Memory B cell (primary cell): ENCODE measurements around the gene DNAJB1.
A peak's percentile ranks its signal among the peaks of the same experiment; 100 is the strongest.
"Not testable (repeated sequence)": the region's sequence is repeated elsewhere in the genome, so short reads cannot be mapped to it uniquely, and the experiment has no call there.

Experiments used
- ATAC-seq: fragments of 150-1000 bp; cut with Tn5 transposase; 2 replicates; pipeline ENCODE4 v1.10.0; 2021; ENCODE audit warnings: low read depth, mild to moderate bottlenecking, moderate library complexity
- DNase-seq, 2 donors: peaks; one replicate each; pipeline ENCODE4 v3.0.0; 2022; ENCODE audit warnings: low spot score in 2 of 2
- H3K27ac Mint-ChIP-seq: one replicate; pipeline ENCODE4 v1.8.0; 2022; ENCODE audit warnings: mild to moderate bottlenecking, moderate library complexity, mixed read lengths
- H3K27me3 Mint-ChIP-seq: one replicate; pipeline ENCODE4 v1.8.0; 2022; ENCODE audit warnings: mixed read lengths
- H3K36me3 Mint-ChIP-seq: one replicate; pipeline ENCODE4 v1.8.0; 2022; ENCODE audit warnings: mild to moderate bottlenecking, mixed read lengths
- H3K4me1 Mint-ChIP-seq: one replicate; pipeline ENCODE4 v1.8.0; 2022; ENCODE audit warnings: mixed read lengths
- H3K4me3 Mint-ChIP-seq: one replicate; pipeline ENCODE4 v1.8.0; 2022; ENCODE audit warnings: mild to moderate bottlenecking, moderate library complexity, mixed read lengths
- H3K9me3 Mint-ChIP-seq: one replicate; pipeline ENCODE4 v1.8.0; 2022; ENCODE audit warnings: mixed read lengths

DNAJB1 gene

DNA sequence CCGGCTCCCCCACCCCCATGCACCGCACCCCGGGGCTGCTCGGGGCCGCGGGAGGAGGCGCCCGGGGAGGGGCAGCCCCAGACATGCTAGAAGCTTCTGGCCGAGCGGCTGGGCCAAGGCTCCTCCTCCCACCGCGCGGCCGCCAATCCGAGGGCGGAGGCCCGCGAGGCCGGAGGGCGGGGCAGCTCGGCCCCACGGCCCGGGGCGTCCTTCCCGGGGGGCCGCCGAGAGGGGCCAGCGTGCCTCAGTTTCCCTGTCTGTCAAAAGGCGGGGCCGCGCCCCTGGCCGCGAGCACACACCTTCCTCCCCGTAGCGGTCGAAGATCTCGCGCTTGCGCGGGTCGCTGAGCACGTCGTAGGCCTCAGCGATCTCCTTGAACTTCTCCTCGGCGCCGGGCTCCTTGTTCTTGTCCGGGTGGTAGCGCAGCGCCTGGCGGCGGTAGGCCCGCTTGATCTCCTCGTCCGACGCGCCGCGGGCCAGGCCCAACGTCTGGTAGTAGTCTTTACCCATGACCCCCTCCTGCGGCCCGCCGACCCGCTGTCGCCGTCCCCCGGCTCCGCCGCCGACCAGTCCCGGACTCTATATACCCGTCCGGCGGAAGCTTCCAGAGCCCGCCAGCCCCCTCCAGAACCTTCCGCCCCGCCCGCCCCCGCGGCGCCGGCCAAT is at the start of gene DNAJB1:
DNAJB1 (minus strand) TSS at position 558 of the 666 bp plus-strand sequence; CDS start at position 510, 48 bp downstream.
- no peaks in the 10 kb centered on the region for H3K27me3 Mint-ChIP-seq
- DNase-seq = peak; percentile 62 to 73

DNA sequence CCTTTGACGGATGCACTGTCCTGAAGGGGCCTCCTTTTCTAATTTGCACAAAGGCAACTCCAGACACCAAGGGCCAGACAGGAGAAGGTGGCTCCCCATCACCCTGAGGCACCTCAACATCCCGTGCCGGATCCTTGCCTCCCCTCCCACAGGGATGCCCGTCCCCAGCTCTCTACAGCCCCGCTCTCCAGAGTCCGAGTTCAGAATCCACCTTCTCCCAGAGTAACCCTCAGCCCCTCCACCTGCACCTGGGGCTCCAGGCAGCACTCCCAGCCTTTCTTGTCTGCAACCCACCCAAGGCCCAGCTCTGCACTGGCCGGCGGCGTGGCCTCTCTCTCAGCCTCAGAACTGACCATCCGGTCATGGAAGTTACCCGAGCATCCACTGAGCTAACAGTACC is 48.9 kb upstream of the DNAJB1 start:
- no peak for DNase-seq
- Mint-ChIP-seq H3K9me3 (no peaks in the 10 kb centered on the region), H3K36me3 (peaks cover 12% of the 10 kb centered on the region), H3K4me1 (peaks cover 17% of the 10 kb centered on the region), H3K27me3 (no peaks in the 10 kb centered on the region), H3K4me3 (no peak overlapping the region), H3K27ac (peak overlapping the region; percentile 49)
- no peak for ATAC-seq

More for the DNA sequence above, at the start of gene DNAJB1:
- H3K4me3 Mint-ChIP-seq = peak within 1 kb of the TSS; percentile 92
- peak within 1 kb of the TSS; percentile 95 for H3K27ac Mint-ChIP-seq
- H3K4me1 Mint-ChIP-seq = peaks cover 34% of the 10 kb centered on the region
- H3K9me3 Mint-ChIP-seq = no peaks in the 10 kb centered on the region
- H3K36me3 Mint-ChIP-seq = peaks cover 14% of the 10 kb centered on the region
- peak; percentile 50 for ATAC-seq

DNA sequence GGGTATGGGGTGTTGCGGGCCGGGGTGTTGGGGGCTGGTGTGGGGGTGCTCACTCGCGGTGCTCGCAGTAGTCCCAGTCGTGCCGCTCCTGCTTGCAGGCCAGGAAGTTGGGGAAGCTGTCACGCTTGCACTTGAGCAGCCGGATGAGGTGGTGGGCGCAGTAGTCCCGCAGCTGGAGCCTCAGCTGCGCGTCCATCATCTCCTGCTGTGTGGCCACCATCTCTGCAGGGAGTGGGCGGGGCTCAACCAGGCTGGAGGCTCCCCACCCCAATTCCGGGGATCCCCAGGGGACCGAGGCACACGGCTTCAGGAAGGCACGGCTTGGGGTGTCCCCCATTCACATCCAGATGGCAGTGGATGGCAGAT is 48.5 kb upstream of the DNAJB1 start:
- Mint-ChIP-seq H3K36me3 (peaks cover 12% of the 10 kb centered on the region), H3K4me1 (peaks cover 17% of the 10 kb centered on the region), H3K9me3 (no peaks in the 10 kb centered on the region), H3K27ac (no peak overlapping the region), H3K27me3 (no peaks in the 10 kb centered on the region), H3K4me3 (no peak overlapping the region)
- DNase-seq (no peak), ATAC-seq (no peak)

DNA sequence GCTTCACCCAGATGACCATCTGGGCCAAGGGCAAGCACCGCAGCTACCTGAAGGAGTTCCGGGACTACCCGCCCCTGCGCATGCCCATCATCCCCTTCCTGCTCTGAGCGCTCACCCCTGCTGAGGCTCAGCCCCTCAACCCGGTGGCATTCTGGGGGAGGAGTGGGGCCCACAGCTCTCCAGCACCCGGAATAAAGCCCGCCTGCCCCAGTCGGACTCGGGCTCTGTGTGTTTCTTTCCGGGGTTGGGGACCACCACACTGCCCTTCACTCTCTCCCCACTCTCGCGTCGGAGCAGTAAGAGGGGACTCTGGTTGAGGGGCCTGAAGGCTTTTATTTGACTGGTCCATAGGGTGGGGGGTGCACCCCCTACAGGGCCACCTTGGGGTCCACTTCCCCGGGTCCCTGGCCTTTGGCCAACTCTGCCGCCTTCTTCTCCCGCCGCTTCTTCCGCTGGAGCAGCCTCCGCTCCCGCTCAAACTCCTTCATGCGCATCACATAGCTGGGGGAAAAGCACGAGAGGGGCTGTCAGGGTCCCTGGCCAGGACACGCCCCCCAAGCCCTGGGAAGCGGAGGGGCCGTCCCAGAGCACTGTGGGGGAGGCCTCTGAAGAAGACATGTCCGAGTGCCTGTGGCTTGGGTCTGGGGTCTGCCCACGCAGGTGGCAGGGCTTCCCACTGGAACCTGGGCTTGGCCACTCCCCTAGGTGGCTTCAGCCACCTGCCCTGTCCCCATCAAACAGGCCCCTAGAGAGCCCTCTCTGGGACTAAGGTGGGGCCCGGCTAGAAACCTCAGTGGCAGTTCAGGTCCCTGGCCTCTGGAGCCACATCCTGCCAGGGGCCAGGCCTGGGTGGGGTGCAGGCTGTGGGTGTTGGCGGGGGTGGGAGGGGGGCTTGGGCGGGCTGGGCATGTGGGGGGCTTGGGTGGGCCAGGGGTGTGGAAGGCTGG is 47.8 kb upstream of the DNAJB1 start:
- Mint-ChIP-seq H3K27ac (no peak overlapping the region), H3K27me3 (no peaks in the 10 kb centered on the region)
- ATAC-seq = no peak

DNA sequence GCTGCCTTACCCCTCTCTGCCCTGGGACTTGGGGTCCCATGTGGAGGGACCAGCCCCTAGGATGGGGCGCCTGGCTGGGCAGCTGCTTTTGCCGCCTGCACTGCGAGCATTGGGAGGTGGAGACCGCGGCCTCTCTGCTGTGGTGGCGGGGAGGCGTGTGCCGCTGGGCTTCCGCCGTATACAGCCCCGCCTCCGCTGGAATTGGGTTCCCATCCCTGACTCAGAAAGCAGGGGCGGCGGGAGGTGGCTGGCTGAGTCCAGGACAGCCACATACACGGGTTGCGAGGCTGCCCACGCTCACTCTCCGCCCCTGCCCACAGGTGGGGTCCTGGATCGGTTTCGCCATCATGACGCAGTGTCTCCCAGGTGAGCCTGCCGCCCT is 47.1 kb upstream of the DNAJB1 start:
- no peaks in the 10 kb centered on the region for H3K9me3 Mint-ChIP-seq
- peaks cover 18% of the 10 kb centered on the region for H3K4me1 Mint-ChIP-seq
- DNase-seq = no peak

More for the DNA sequence above, 47.8 kb upstream of the DNAJB1 start:
- H3K36me3 Mint-ChIP-seq = peaks cover 12% of the 10 kb centered on the region
- H3K4me1 Mint-ChIP-seq = peaks cover 18% of the 10 kb centered on the region
- no peak for DNase-seq
- H3K4me3 Mint-ChIP-seq = no peak overlapping the region
- no peaks in the 10 kb centered on the region for H3K9me3 Mint-ChIP-seq

DNA sequence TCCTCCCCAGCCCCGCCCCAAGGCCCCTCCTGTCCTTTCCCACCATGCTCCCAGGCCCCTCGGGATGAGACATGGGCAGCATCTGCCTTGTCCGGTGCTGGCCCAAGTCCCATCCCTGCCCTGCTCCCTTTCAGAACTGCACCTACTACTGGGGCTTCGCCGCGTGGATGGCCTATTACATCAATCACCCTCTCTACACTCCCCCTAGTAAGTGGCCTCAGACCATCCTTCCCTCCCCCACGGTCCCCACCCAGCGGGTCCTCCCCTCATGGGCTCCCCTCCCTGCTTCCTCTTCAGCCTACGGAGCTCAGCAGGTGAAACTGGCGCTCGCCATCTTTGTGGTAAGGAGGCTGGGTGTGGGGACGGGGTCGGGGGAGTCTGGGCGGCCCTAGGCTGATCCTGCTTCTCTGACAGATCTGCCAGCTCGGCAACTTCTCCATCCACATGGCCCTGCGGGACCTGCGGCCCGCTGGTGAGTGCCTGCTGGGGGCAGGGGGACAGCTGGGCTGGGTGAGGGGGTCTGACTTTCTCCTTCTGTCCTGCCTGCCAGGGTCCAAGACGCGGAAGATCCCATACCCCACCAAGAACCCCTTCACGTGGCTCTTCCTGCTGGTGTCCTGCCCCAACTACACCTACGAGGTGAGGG is 46.6 kb upstream of the DNAJB1 start:
- DNase-seq, H3K9me3 Mint-ChIP-seq, H3K4me3 Mint-ChIP-seq, ATAC-seq, H3K27me3 Mint-ChIP-seq, H3K27ac Mint-ChIP-seq: not testable (repeated sequence)
- H3K4me1 Mint-ChIP-seq = peaks cover 19% of the 10 kb centered on the region
- H3K36me3 Mint-ChIP-seq = peaks cover 10% of the 10 kb centered on the region

More for the DNA sequence above, 47.1 kb upstream of the DNAJB1 start:
- no peak overlapping the region for H3K4me3 Mint-ChIP-seq
- no peak overlapping the region for H3K27ac Mint-ChIP-seq
- no peak for ATAC-seq
- peaks cover 10% of the 10 kb centered on the region for H3K36me3 Mint-ChIP-seq
- no peaks in the 10 kb centered on the region for H3K27me3 Mint-ChIP-seq

DNA sequence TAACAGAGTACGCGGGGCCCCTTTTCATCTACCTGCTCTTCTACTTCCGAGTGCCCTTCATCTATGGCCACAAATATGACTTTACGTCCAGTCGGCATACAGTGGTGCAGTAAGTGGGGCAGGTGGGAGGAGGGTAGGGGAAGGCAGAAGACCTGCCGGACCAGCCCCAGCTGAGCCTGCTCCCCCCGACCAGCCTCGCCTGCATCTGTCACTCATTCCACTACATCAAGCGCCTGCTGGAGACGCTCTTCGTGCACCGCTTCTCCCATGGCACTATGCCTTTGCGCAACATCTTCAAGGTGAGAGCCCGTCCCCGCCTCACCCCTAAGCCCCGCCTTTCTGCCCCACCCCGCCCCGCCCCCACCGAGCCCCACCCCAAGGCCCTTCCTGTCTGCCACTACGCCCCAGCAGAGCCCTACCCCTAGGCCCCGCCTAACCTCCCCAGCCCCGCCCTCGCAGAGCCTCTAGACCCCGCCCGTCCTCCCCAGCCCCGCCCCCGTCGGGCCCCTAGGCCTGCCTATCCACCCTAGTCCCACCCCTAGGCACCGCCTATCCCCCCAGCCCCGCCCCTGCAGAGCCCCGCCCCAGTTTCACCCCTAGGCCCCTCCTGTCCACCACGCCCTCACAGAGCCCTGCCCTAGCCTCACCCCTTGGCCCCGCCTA is 45.9 kb upstream of the DNAJB1 start:
- H3K4me1 Mint-ChIP-seq = peaks cover 16% of the 10 kb centered on the region
- no peak overlapping the region for H3K4me3 Mint-ChIP-seq
- H3K36me3 Mint-ChIP-seq = peaks cover 10% of the 10 kb centered on the region
- DNase-seq (no peak), ATAC-seq (peak; percentile 63)
- H3K27me3 Mint-ChIP-seq = no peaks in the 10 kb centered on the region
- no peaks in the 10 kb centered on the region for H3K9me3 Mint-ChIP-seq
- peak overlapping the region; percentile 38 for H3K27ac Mint-ChIP-seq

DNA sequence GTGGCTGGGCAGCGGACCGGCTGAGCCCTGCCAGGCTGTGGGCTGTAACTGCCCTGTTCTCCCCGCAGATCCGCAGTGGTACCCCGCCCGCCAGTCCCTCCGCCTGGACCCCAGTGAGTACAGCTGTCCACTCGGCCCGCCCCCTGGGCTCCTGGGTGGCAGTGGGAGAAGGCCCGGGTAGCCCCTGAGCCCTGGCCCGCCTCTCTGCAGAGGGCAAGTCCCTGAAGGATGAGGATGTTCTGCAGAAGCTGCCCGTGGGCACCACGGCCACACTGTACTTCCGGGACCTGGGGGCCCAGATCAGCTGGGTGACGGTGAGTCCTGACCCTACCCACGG is 45.4 kb upstream of the DNAJB1 start:
- Mint-ChIP-seq H3K27ac (no peak overlapping the region), H3K36me3 (peaks cover 10% of the 10 kb centered on the region), H3K9me3 (no peaks in the 10 kb centered on the region), H3K4me3 (no peak overlapping the region), H3K27me3 (no peaks in the 10 kb centered on the region), H3K4me1 (peaks cover 14% of the 10 kb centered on the region)
- ATAC-seq (no peak), DNase-seq (no peak)

DNA sequence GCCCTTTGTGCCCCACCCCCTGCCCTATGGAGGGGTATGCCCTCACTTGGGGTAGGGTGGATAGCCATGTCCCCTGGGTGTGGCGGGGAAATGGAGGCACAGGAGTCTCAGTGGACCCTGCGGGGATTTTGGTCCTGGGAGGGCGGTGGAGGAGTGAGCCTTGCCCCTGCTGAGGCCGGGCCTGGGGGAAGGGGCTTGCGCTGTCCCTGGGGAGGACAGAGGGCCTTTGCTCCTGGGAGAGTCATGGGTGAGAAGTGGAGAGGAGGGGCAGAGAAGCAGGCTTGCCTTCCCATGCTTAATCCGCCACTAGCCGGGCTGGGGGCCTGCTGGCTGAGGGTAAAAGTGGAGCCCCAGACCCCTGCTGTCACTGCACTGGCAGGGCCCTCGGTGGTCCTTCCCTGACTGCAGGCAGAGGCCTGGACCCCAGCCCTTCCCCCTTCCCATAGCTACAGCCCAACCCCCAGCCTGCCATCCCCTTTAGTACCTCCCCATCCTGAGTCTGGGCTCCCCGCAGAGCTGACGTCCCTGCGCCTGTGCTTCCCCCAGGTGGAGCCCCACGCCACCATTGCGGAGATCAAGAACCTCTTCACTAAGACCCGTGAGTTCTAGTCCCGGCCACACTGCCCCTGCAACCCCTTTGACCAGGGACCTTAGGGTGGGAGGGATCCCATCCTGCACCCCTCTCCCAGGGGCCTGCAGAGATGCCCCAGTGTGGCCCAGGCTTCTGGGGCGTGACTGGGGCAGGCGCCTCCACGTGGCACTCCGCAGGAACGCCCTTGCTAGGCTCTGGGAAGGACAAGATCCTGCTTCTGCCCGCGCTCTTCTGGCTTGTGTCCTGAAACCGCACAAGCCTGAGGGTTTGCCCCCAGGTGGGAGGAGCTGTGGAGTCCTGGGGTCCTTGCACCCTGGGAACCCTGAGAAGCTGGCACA is 44.7 kb upstream of the DNAJB1 start:
- Mint-ChIP-seq H3K27ac (no peak overlapping the region), H3K4me3 (no peak overlapping the region), H3K27me3 (no peaks in the 10 kb centered on the region), H3K4me1 (peaks cover 11% of the 10 kb centered on the region), H3K36me3 (peaks cover 10% of the 10 kb centered on the region), H3K9me3 (no peaks in the 10 kb centered on the region)
- DNase-seq (no peak), ATAC-seq (no peak)

DNA sequence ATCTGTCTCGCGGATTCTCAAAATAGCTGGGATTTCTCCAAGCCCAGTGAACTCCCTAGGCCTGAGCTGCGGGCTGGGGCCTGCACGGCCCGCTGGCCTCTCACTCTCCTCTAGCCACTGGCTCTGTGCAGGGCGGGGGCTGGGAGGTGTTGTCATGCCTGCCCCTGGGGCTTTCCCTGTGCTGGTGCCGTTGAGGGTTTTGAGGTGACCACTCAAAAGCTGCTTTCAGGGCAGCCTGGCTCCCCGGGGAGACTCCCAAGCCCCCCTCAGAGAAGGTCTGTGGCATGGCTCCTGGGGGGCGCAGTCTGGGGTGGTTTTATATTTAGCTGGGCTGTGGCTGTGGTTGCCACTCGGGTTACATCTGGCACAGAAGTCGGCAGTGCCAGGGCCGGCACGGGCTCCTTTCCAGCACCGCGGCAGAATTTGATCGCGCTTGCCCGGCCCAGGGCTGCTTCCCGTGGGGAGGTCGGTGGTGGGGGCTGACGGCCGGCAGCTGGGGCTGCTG is 43.7 kb upstream of the DNAJB1 start:
- H3K27ac Mint-ChIP-seq = no peak overlapping the region
- H3K9me3 Mint-ChIP-seq = no peaks in the 10 kb centered on the region
- ATAC-seq (no peak), DNase-seq (no peak)
- peaks cover 6% of the 10 kb centered on the region for H3K4me1 Mint-ChIP-seq
- H3K27me3 Mint-ChIP-seq = no peaks in the 10 kb centered on the region
- H3K4me3 Mint-ChIP-seq = no peak overlapping the region
- peaks cover 6% of the 10 kb centered on the region for H3K36me3 Mint-ChIP-seq

DNA sequence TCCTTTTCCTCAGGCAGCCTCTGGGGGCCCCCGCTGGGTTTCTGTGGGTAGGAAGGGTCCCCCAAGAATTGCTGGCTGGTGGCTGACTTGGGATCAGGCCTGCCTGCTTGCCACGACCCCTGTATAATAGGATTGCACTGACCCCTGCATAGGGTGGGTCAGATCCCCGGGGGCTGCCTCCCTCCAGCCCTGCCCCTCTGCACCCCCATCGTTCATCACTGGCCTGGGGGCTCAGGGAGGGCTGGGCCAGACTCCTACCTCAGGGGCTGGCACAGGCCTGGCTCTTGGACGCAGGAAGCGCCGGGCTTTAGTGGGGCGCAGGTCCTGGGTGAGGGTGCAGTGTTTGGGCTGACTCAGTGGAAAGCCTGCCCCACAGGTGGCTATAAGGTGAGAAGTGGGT is 43.1 kb upstream of the DNAJB1 start:
- H3K4me1 Mint-ChIP-seq = peaks cover 11% of the 10 kb centered on the region
- ATAC-seq = no peak
- H3K4me3 Mint-ChIP-seq = no peak overlapping the region
- H3K27me3 Mint-ChIP-seq = no peaks in the 10 kb centered on the region
- peaks cover 6% of the 10 kb centered on the region for H3K36me3 Mint-ChIP-seq
- H3K9me3 Mint-ChIP-seq = no peaks in the 10 kb centered on the region
- no peak overlapping the region for H3K27ac Mint-ChIP-seq
- no peak for DNase-seq

DNA sequence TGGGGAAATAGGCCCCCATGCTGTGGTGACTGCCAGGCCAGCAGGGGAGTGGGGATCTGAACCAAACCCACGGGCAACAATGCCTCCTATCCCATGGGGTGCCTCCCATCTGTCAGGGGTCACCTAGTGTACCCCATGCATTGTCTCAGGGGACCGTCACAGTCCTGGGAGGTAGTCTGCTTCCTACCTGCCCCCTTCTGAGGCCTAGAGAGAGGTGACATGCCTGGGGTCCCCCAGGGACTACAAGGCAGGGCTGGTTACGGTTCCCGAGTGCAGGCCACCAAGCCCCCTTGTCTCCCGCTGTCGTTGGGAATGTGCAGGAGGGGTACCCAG is 42.5 kb upstream of the DNAJB1 start:
- no peak overlapping the region for H3K27ac Mint-ChIP-seq
- H3K27me3 Mint-ChIP-seq = no peaks in the 10 kb centered on the region
- no peak for DNase-seq
- peaks cover 14% of the 10 kb centered on the region for H3K4me1 Mint-ChIP-seq
- ATAC-seq = no peak
- H3K4me3 Mint-ChIP-seq = no peak overlapping the region
- H3K9me3 Mint-ChIP-seq = no peaks in the 10 kb centered on the region
- H3K36me3 Mint-ChIP-seq = peaks cover 4% of the 10 kb centered on the region
